GM18499 (cell line): Measurements from ENCODE around the gene ZFP92.
"Not testable (repeated sequence)": the region's sequence is repeated elsewhere in the genome, so short reads cannot be mapped to it uniquely, and the experiment has no call there.

Source experiments
- ATAC-seq: cut with Tn5 transposase; IDR thresholded peaks from one replicate; pipeline ENCODE4 v1.9.1; 2021; ENCODE audit warnings: moderate number of reproducible peaks; ENCODE audit not compliant: insufficient read depth, unreplicated experiment

The ZFP92 gene

GRCh38 chrX:153384973-153385372 is 26.3 kb upstream of the ZFP92 start:
- not testable (repeated sequence) for ATAC-seq

- ATAC-seq: no peak
These were observed 25.2 kb upstream of the ZFP92 start for GRCh38 chrX:153386097-153386496.

GRCh38 chrX:153387345-153387744 is 23.9 kb upstream of the ZFP92 start:
- no peak for ATAC-seq

GRCh38 chrX:153387987-153388721 is 23.1 kb upstream of the ZFP92 start:
- ATAC-seq: no peak

- no peak for ATAC-seq
These were observed 22.4 kb upstream of the ZFP92 start for GRCh38 chrX:153388722-153389459.

GRCh38 chrX:153389460-153389768 is 21.9 kb upstream of the ZFP92 start:
- ATAC-seq: not testable (repeated sequence)

GRCh38 chrX:153392642-153393321 is 18.5 kb upstream of the ZFP92 start:
- no peak for ATAC-seq

GRCh38 chrX:153394612-153395011 is 16.7 kb upstream of the ZFP92 start:
- no peak for ATAC-seq

GRCh38 chrX:153395613-153396319 is 15.5 kb upstream of the ZFP92 start:
- no peak for ATAC-seq

- ATAC-seq: no peak
These were observed 14.7 kb upstream of the ZFP92 start for GRCh38 chrX:153396320-153397195.

GRCh38 chrX:153397256-153397960 is 13.9 kb upstream of the ZFP92 start:
- no peak for ATAC-seq

GRCh38 chrX:153398275-153398960 is 12.9 kb upstream of the ZFP92 start:
- ATAC-seq: no peak

GRCh38 chrX:153400146-153401132 is 10.8 kb upstream of the ZFP92 start:
- no peak for ATAC-seq

- ATAC-seq: no peak
These were observed 10.0 kb upstream of the ZFP92 start, which contains the start of gene PNMA6E for GRCh38 chrX:153401133-153401764. Gene PNMA6E (minus strand): TSS chrX:153401350. CDS start chrX:153398849, 2,501 bp downstream.

- not testable (repeated sequence) for ATAC-seq
These were observed 6.9 kb upstream of the ZFP92 start for GRCh38 chrX:153404333-153404732.

- no peak for ATAC-seq
These were observed 5.8 kb upstream of the ZFP92 start for GRCh38 chrX:153405426-153405825.

- ATAC-seq: no peak
These were observed 5.3 kb upstream of the ZFP92 start for GRCh38 chrX:153406011-153406410.
